ENCODE results near the gene FGF5.

FGF5 gene

DNA sequence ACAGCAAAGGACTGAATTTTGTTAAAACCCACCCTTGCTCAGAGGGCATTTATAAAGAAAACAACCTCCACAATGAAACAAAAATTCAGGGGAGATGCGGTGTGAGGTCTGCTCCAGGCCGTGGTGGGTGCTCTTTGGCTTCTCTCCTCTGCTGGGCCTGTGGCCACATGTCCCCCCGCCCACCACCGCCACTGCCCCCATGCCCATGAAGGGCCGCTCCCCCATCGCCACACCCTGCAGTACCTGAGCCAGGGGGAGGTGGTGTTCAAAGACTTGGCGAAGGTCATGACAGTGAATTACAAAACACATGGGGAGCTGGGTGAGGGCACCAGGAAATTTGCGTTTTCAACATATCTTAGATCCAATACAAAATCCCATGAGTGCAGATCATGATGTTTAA lies 54.9 kb downstream of the FGF5 start:
- H3K4me3 ChIP-seq (ENCODE audit: control insufficient read depth, low read depth, low read length): no peak overlapping the region
- TF ChIP-seq, protein P1, sequence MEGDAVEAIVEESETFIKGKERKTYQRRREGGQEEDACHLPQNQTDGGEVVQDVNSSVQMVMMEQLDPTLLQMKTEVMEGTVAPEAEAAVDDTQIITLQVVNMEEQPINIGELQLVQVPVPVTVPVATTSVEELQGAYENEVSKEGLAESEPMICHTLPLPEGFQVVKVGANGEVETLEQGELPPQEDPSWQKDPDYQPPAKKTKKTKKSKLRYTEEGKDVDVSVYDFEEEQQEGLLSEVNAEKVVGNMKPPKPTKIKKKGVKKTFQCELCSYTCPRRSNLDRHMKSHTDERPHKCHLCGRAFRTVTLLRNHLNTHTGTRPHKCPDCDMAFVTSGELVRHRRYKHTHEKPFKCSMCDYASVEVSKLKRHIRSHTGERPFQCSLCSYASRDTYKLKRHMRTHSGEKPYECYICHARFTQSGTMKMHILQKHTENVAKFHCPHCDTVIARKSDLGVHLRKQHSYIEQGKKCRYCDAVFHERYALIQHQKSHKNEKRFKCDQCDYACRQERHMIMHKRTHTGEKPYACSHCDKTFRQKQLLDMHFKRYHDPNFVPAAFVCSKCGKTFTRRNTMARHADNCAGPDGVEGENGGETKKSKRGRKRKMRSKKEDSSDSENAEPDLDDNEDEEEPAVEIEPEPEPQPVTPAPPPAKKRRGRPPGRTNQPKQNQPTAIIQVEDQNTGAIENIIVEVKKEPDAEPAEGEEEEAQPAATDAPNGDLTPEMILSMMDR (conservative IDR thresholded peaks at IDR 0.05; ENCODE audit: control insufficient read depth, insufficient read depth, low read depth, low read length): no peak
- DNase-seq (ENCODE audit: low read depth): no peak

DNA sequence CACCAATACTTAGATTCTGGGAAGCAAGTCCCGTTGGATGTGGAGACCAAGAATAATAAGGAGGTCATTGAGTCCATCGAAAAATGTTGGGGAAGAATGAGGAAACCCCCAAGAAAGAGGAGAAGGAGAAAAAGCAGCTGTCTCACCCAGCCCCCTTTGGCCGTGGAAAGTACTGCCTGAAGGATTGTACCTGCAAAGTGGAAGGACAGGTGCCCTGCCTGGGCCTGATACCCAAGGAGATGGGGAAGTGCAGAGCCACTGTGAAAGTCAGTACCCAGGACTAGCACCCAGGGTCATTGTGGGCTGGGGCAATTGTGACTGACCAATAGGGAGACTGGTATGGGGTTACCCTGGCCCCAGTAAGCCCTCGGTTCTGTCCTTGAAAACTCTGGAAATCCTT lies 55.3 kb downstream of the FGF5 start:
- no peak for DNase-seq (ENCODE audit: low read depth)
- TF ChIP-seq, protein P1 (conservative IDR thresholded peaks at IDR 0.05; ENCODE audit: control insufficient read depth, insufficient read depth, low read depth, low read length): no peak
- no peak overlapping the region for H3K4me3 ChIP-seq (ENCODE audit: control insufficient read depth, low read depth, low read length)

DNA sequence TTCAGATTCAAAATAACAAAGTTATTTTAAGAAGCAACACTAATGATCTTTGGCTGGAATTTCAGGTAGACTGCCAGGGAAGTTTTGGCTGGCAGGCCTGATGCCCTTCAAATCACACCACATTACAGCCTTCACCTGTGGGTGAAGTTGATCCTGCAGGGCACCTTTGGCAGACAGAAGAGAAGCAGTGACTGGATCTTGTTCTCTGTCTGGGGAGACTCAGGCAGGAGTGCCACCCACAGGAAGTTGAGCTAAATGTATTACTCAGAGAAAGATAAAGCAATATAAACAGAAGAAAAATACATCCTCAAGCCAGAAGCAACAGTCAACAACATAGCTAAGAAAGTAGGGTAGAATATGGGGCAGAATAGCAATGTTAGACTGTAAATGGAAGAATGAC lies 56.3 kb downstream of the FGF5 start:
- H3K4me3 ChIP-seq (ENCODE audit: control insufficient read depth, low read depth, low read length): no peak overlapping the region
- DNase-seq (ENCODE audit: low read depth): peak; percentile 63
- TF ChIP-seq, protein P1 (conservative IDR thresholded peaks at IDR 0.05; ENCODE audit: control insufficient read depth, insufficient read depth, low read depth, low read length): peak; percentile 49

DNA sequence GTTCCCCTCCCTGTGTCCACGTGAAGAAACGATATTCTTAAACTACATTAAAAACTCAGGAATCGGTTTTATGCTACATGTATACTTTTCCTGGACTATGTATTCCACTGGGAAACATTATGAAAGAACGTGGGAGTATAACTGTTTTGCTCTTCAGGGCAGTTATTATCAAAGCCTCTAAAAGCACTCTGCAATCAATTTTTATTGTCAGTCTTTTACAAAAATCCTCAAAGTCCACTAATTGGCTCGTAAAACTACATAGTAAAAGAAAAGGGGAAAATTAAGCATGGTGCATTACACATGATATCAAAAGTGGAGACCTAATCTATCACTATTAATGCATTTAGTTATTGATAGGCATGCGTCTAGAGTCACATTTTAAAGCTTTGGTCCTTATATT lies 57.7 kb downstream of the FGF5 start:
- no peak overlapping the region for H3K4me3 ChIP-seq (ENCODE audit: control insufficient read depth, low read depth, low read length)
- TF ChIP-seq, protein P1 (conservative IDR thresholded peaks at IDR 0.05; ENCODE audit: control insufficient read depth, insufficient read depth, low read depth, low read length): no peak
- DNase-seq (ENCODE audit: low read depth): no peak

DNA sequence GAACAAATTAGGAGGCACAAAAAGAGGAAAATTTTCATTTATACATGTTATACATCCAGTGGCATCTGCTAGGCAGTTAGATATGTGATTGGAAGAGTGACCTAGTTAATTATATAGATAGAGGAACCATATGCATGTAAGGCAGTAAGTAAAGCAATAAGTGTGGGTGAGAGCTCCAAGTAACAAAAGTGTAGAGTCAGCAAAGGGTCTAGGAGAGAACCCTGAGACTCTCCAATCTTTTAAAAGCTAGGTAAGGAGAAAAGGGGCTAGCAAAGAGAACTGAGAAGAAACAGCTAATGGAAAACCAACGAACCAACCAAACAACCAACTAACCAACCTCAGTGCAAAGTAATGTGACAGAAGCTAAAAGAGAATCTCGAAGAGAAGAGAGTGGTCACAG lies 65.2 kb downstream of the FGF5 start:
- TF ChIP-seq, protein P1 (conservative IDR thresholded peaks at IDR 0.05; ENCODE audit: control insufficient read depth, insufficient read depth, low read depth, low read length): no peak
- no peak overlapping the region for H3K4me3 ChIP-seq (ENCODE audit: control insufficient read depth, low read depth, low read length)
- no peak for DNase-seq (ENCODE audit: low read depth)

DNA sequence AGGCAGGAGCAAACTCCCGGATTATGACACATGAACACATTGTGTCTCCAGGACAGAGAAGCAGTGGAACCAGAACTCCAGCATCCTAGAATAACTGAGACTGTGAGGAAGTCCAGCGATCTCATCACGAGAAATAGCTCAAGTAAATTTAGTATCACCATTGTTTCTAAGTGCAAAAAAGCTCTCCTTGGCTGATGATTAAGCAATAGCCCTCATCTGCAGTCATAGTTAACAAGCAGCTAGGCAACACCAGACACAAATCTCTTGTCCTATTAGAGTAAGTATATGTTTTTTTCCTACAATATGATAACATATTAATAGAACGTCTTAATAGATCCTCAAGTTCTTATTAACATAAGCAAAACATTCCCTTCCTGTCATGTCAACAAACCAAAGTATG lies 66.7 kb downstream of the FGF5 start:
- TF ChIP-seq, protein P1 (conservative IDR thresholded peaks at IDR 0.05; ENCODE audit: control insufficient read depth, insufficient read depth, low read depth, low read length): no peak
- no peak for DNase-seq (ENCODE audit: low read depth)
- H3K4me3 ChIP-seq (ENCODE audit: control insufficient read depth, low read depth, low read length): no peak overlapping the region

DNA sequence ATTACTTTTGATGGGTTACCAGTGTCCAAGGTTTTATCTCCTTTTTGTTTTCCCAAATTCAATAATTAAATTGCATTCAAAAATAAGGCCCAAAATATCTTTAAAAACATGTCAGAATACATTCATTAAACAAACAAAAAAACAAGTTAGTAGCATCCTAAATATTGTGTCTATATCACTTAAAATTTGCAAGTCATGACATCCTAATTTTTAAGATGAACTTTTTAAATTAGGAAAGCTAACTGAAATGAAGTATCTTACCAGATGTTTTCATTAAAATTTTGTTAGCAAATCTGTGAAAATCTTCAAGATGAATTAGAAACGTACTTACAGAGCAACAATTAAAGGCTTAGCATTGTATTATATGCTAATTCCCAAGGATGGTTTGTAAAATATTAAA lies 68.1 kb downstream of the FGF5 start:
- no peak overlapping the region for H3K4me3 ChIP-seq (ENCODE audit: control insufficient read depth, low read depth, low read length)
- TF ChIP-seq, protein P1 (conservative IDR thresholded peaks at IDR 0.05; ENCODE audit: control insufficient read depth, insufficient read depth, low read depth, low read length): no peak
- DNase-seq (ENCODE audit: low read depth): no peak

Data from fibroblast of mammary gland (primary cell).